HepG2 (cell line): ENCODE measurements around the gene COL18A1. TPM values are rescaled to one million over a fixed set of nuclear protein-coding genes. Genes with fewer than 3 reads are reported as not detected.

ENCODE experiments used
- ATAD3A ChIP-seq: sonication (generic); formaldehyde crosslinking; IDR thresholded peaks from 2 replicates; pipeline ENCODE4 v1.4.0; 2020; ENCODE audit warnings: missing genetic modification reagents
- E2F5 ChIP-seq: sonication (generic); formaldehyde crosslinking; conservative IDR thresholded peaks from 2 replicates; pipeline ENCODE4 v1.4.0; 2020; ENCODE audit warnings: missing genetic modification reagents
- HIVEP1 ChIP-seq: sonication (generic); formaldehyde crosslinking; IDR thresholded peaks from 2 replicates; pipeline ENCODE4 v1.4.0; 2020; ENCODE audit warnings: mild to moderate bottlenecking, missing genetic modification reagents
- JUN ChIP-seq: sonication (generic); formaldehyde crosslinking; IDR thresholded peaks from 2 replicates; pipeline ENCODE4 v1.4.0; 2020; ENCODE audit warnings: mild to moderate bottlenecking, missing genetic modification reagents
- NFIB ChIP-seq: sonication (generic); formaldehyde crosslinking; IDR thresholded peaks from 2 replicates; pipeline ENCODE4 v1.9.0; 2021; ENCODE audit warnings: missing genetic modification reagents, mild to moderate bottlenecking, borderline replicate concordance
- POLR2G ChIP-seq: fragments of 200-400 bp; formaldehyde crosslinking; IDR thresholded peaks from 2 replicates; pipeline ENCODE4 v1.6.1; 2018; ENCODE audit warnings: mild to moderate bottlenecking, low read depth, low read length, moderate library complexity
- RNF219 ChIP-seq: sonication (generic); formaldehyde crosslinking; IDR thresholded peaks from 2 replicates; pipeline ENCODE4 v1.5.0; 2020; ENCODE audit warnings: mild to moderate bottlenecking, missing genetic modification reagents
- ZNF256 ChIP-seq: sonication (generic); formaldehyde crosslinking; conservative IDR thresholded peaks from 2 replicates; pipeline ENCODE4 v1.4.0; 2020; ENCODE audit warnings: missing genetic modification reagents
- ZNF280D ChIP-seq: sonication (generic); formaldehyde crosslinking; IDR thresholded peaks from 2 replicates; pipeline ENCODE4 v1.5.1; 2020; ENCODE audit warnings: mild to moderate bottlenecking, missing genetic modification reagents
- ZNF883 ChIP-seq: sonication (generic); formaldehyde crosslinking; IDR thresholded peaks from 2 replicates; pipeline ENCODE4 v1.5.1; 2020; ENCODE audit warnings: mild to moderate bottlenecking, missing genetic modification reagents; ENCODE audit errors: not compliant biosample characterization
- polyA plus RNA-seq, 8 experiments: library from polyadenylated mRNA; depleted of rRNA in 3 of 8; stranded (reverse) in 7 of 8; unstranded in 1 of 8; fragments of >200 nt; fragmentation: Illumina TruSeq in 4 of 8; extraction: Trizol in 4 of 8; gene quantifications; 2 replicates each; pipeline versions ENCODE4 v1.2.1 to v1.2.3, GENCODE V29; 2011 to 2016; ENCODE audit warnings: low read depth in 4 of 8, missing spikeins in 1 of 8, mixed read lengths in 1 of 8; ENCODE audit not compliant: insufficient read depth in 1 of 8
- total RNA-seq, 5 experiments: library from RNA; depleted of rRNA; stranded (reverse); fragments of >200 nt; fragmentation: Illumina TruSeq; extraction: Trizol; gene quantifications; 2 replicates each; pipeline ENCODE4 v1.2.3, GENCODE V29; 2016; ENCODE audit warnings: low read depth in 1 of 5
- TF ChIP-seq, protein P1 (sequence below): sonication (generic); formaldehyde crosslinking; IDR thresholded peaks from 2 replicates; pipeline ENCODE4 v1.5.0; 2020; ENCODE audit warnings: missing genetic modification reagents
- TF ChIP-seq, protein P2 (sequence below): sonication (generic); formaldehyde crosslinking; IDR thresholded peaks from 2 replicates; pipeline ENCODE4 v1.4.0; 2020; ENCODE audit warnings: mild to moderate bottlenecking, missing genetic modification reagents, borderline replicate concordance
- TF ChIP-seq, protein P3 (sequence below): sonication (generic); formaldehyde crosslinking; IDR thresholded peaks from 2 replicates; pipeline ENCODE4 v1.9.0; 2021; ENCODE audit warnings: missing genetic modification reagents, mild to moderate bottlenecking, borderline replicate concordance

COL18A1 gene
- total and polyA plus RNA-seq, 2 of the 13 experiments (the other 11 are each of a cell fraction or from before 2014, with no cell fraction given), result 79.0 to 102 TPM

GRCh38 chr21:45356653-45357435, 48.1 kb upstream of the COL18A1 start (continued):
- TF ChIP-seq, protein P1, sequence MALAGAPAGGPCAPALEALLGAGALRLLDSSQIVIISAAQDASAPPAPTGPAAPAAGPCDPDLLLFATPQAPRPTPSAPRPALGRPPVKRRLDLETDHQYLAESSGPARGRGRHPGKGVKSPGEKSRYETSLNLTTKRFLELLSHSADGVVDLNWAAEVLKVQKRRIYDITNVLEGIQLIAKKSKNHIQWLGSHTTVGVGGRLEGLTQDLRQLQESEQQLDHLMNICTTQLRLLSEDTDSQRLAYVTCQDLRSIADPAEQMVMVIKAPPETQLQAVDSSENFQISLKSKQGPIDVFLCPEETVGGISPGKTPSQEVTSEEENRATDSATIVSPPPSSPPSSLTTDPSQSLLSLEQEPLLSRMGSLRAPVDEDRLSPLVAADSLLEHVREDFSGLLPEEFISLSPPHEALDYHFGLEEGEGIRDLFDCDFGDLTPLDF (CRISPR knock-in tag), result no peak
- TF ChIP-seq ZNF883 (CRISPR knock-in tag) (peak; percentile 36), POLR2G (no peak), RNF219 (CRISPR knock-in tag) (no peak), ZNF256 (no peak), ZNF280D (CRISPR knock-in tag) (no peak), HIVEP1 (CRISPR knock-in tag) (0 out of 2 replicates have a peak, but pooled peaks have one; percentile 40), NFIB (CRISPR knock-in tag) (no peak), E2F5 (CRISPR knock-in tag) (no peak), ATAD3A (no peak), JUN (0 out of 2 replicates have a peak, but pooled peaks have one; percentile 14)
- TF ChIP-seq, protein P2, sequence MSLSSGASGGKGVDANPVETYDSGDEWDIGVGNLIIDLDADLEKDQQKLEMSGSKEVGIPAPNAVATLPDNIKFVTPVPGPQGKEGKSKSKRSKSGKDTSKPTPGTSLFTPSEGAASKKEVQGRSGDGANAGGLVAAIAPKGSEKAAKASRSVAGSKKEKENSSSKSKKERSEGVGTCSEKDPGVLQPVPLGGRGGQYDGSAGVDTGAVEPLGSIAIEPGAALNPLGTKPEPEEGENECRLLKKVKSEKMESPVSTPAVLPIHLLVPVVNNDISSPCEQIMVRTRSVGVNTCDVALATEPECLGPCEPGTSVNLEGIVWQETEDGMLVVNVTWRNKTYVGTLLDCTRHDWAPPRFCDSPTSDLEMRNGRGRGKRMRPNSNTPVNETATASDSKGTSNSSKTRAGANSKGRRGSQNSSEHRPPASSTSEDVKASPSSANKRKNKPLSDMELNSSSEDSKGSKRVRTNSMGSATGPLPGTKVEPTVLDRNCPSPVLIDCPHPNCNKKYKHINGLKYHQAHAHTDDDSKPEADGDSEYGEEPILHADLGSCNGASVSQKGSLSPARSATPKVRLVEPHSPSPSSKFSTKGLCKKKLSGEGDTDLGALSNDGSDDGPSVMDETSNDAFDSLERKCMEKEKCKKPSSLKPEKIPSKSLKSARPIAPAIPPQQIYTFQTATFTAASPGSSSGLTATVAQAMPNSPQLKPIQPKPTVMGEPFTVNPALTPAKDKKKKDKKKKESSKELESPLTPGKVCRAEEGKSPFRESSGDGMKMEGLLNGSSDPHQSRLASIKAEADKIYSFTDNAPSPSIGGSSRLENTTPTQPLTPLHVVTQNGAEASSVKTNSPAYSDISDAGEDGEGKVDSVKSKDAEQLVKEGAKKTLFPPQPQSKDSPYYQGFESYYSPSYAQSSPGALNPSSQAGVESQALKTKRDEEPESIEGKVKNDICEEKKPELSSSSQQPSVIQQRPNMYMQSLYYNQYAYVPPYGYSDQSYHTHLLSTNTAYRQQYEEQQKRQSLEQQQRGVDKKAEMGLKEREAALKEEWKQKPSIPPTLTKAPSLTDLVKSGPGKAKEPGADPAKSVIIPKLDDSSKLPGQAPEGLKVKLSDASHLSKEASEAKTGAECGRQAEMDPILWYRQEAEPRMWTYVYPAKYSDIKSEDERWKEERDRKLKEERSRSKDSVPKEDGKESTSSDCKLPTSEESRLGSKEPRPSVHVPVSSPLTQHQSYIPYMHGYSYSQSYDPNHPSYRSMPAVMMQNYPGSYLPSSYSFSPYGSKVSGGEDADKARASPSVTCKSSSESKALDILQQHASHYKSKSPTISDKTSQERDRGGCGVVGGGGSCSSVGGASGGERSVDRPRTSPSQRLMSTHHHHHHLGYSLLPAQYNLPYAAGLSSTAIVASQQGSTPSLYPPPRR, result 0 out of 2 replicates have a peak, but pooled peaks have one; percentile 23
- TF ChIP-seq, protein P3, sequence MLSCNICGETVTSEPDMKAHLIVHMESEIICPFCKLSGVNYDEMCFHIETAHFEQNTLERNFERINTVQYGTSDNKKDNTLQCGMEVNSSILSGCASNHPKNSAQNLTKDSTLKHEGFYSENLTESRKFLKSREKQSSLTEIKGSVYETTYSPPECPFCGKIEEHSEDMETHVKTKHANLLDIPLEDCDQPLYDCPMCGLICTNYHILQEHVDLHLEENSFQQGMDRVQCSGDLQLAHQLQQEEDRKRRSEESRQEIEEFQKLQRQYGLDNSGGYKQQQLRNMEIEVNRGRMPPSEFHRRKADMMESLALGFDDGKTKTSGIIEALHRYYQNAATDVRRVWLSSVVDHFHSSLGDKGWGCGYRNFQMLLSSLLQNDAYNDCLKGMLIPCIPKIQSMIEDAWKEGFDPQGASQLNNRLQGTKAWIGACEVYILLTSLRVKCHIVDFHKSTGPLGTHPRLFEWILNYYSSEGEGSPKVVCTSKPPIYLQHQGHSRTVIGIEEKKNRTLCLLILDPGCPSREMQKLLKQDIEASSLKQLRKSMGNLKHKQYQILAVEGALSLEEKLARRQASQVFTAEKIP, result no peak
